Calu3 (cell line): Measurements from ENCODE around the gene MAJIN. TPM values are rescaled to one million over a fixed set of nuclear protein-coding genes. Genes with fewer than 3 reads are reported as not detected.

Experiments
- BruUV-seq: library from RNA; stranded (reverse); fragments of 400-500 nt; replicated peaks from 2 replicates; lab custom pipeline; 2021; lab: Mats Ljungman, UMichigan
- CTCF ChIA-PET: fragments of 300-600 bp; sonication (Branson Sonifier 250); formaldehyde crosslinking; loops from one replicate; lab custom pipeline; 2022; ENCODE audit warnings: antibody characterized with exemption; lab: Charles Lee
- DNase-seq: peaks from one replicate; pipeline ENCODE4 v3.0.0; 2022
- H3K27ac Mint-ChIP-seq: one replicate; pipeline ENCODE4 v1.8.0; 2022; ENCODE audit warnings: mixed read lengths; ENCODE audit not compliant: unreplicated experiment
- H3K27me3 Mint-ChIP-seq: one replicate; pipeline ENCODE4 v1.8.0; 2022; ENCODE audit warnings: mixed read lengths; ENCODE audit not compliant: unreplicated experiment
- H3K36me3 Mint-ChIP-seq: one replicate; pipeline ENCODE4 v1.8.0; 2022; ENCODE audit warnings: mild to moderate bottlenecking, moderate library complexity, mixed read lengths; ENCODE audit not compliant: insufficient read depth, unreplicated experiment
- H3K4me1 Mint-ChIP-seq: one replicate; pipeline ENCODE4 v1.8.0; 2022; ENCODE audit warnings: mild to moderate bottlenecking, low read depth, mixed read lengths; ENCODE audit not compliant: unreplicated experiment
- H3K4me3 Mint-ChIP-seq: one replicate; pipeline ENCODE4 v1.8.0; 2022; ENCODE audit warnings: mild to moderate bottlenecking, low read depth, moderate library complexity, mixed read lengths; ENCODE audit not compliant: unreplicated experiment
- H3K9me3 Mint-ChIP-seq: one replicate; pipeline ENCODE4 v1.8.0; 2022; ENCODE audit warnings: low read depth, mixed read lengths; ENCODE audit not compliant: unreplicated experiment
- intact Hi-C: fragments of 100-400 bp; cut with micrococcal nuclease; formaldehyde crosslinking; loops from one replicate; pipeline ENCODE4 v1.10.0; 2022; ENCODE audit not compliant: unreplicated experiment
- total RNA-seq: library from RNA; stranded (reverse); gene quantifications from 2 replicates; pipeline ENCODE4 v1.2.3, GENCODE V29; 2022
- TF ChIP-seq, protein P1 (sequence below): fragments of 200-600 bp; IDR thresholded peaks from one replicate; pipeline ENCODE4 v1.8.0; 2022; ENCODE audit warnings: antibody characterized with exemption; ENCODE audit not compliant: unreplicated experiment

Gene MAJIN
- total RNA-seq, 1 experiment from 2014 or later, result not detected

DNA sequence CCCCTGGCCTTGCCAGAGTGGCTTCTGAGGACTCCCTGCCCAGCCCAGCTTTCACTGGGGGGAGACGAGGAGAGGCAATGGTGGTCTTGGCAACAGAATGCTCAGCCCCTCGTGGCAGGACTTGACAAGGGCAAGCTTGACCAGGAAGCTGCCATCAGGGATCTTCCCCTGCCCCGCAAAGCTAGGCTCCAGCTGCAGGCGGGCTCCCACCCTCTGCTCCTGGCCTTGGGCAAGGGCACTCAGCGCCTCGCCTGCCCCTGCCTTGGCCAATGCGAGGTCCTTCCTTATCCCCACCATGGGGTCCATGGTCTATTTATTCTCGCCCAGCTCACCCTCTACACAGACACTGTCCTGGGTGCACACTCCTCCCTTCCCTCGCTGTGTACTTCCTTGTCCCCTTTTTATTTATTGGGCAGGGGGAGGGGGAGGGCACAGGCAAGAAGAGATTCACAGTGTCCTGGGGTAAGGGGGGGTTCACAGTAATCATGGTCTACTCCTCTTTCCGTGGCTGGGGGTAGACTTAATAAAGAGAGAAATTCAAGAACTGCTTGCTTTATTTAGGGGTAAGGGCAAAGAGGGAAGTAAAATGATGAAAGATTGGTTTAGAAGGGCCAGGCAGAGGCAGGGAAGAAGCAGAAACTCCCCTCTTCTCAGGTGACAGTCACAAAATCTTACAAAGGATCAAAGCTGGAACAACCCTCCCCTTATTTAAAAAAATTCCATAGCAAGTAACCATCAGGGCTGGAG lies 37.8 kb downstream of the MAJIN start:
- Mint-ChIP-seq H3K4me3 (no peak overlapping the region), H3K4me1 (no peaks in the 10 kb centered on the region), H3K27ac (no peak overlapping the region), H3K36me3 (no peaks in the 10 kb centered on the region), H3K9me3 (no peaks in the 10 kb centered on the region), H3K27me3 (peaks cover 22% of the 10 kb centered on the region)
- BruUV-seq, result no TSS peak
- CTCF ChIA-PET, result interaction anchor here (0.6 to 1.1 kb wide), 3 partner anchors 17 to 624 kb away, joined by 3 to 4 read pairs (median 4); no protein-coding TSS in a partner anchor
- TF ChIP-seq, protein P1, sequence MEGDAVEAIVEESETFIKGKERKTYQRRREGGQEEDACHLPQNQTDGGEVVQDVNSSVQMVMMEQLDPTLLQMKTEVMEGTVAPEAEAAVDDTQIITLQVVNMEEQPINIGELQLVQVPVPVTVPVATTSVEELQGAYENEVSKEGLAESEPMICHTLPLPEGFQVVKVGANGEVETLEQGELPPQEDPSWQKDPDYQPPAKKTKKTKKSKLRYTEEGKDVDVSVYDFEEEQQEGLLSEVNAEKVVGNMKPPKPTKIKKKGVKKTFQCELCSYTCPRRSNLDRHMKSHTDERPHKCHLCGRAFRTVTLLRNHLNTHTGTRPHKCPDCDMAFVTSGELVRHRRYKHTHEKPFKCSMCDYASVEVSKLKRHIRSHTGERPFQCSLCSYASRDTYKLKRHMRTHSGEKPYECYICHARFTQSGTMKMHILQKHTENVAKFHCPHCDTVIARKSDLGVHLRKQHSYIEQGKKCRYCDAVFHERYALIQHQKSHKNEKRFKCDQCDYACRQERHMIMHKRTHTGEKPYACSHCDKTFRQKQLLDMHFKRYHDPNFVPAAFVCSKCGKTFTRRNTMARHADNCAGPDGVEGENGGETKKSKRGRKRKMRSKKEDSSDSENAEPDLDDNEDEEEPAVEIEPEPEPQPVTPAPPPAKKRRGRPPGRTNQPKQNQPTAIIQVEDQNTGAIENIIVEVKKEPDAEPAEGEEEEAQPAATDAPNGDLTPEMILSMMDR, result no peak
- intact Hi-C loops, result no loop called here
- no peak for DNase-seq

DNA sequence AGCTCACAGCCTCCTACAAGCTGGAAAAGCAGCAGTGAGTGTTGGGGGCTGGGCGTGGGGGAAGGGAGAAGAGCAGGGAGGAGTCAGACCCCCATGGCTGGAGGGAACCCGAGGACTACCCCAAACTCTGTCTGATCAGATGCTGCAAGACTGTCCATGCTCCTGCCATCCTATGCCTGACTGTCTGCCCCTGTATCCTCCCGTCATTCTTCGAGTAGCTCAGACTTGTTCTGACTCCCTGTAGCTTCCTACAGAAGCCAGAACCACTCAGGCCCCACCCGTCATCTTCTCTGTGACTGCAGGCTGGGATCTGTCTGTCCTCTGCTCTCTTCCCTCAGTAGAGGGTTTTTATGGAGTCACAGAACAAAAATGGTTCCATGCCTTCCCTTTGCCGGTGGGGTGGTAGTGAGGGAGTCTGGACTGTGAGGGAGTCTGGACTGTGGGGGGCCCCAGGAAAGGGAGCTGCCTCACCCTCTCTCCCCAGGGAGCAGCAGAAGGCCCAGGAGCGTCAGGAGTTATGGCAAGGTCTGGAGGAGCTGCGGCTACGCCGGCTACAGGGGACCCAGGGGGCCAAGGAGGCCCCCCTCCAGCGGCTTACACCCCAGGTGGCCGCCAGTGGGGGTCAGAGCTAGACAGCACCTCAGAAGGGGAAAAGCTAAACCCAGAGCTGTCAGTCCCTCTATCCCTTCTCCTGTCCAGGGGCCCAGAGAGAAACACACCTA lies 38.5 kb downstream of the MAJIN start:
- Mint-ChIP-seq H3K27me3 (peaks cover 14% of the 10 kb centered on the region), H3K27ac (no peak overlapping the region), H3K9me3 (no peaks in the 10 kb centered on the region), H3K36me3 (no peaks in the 10 kb centered on the region), H3K4me1 (no peaks in the 10 kb centered on the region), H3K4me3 (no peak overlapping the region)
- intact Hi-C loops, result no loop called here
- no TSS peak for BruUV-seq
- DNase-seq, result no peak
- TF ChIP-seq, protein P1, result no peak
- CTCF ChIA-PET, result interaction anchor here (0.6 to 1.1 kb wide), 5 partner anchors 18 to 624 kb away, joined by 3 to 5 read pairs (median 4); no protein-coding TSS in a partner anchor

DNA sequence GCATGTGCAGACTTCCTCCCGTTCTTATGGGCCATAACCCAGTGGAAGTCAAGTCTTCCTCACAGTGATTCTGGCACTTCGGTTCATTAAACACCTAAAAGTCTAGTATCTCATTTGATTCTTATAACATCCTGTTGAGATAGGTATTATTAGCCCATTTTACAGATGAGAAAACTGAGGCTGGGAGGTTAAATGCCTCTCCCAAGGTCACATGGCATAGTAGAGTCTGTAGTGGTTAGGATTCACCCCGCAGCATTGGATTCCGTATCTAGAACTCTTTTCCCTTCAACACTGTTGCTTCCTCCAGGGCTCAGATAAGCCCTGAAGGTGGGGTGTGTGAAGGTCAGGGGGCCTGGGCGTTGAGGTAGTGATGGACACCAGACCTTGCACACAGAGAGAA lies 39.6 kb downstream of the MAJIN start:
- Mint-ChIP-seq H3K27ac (no peak overlapping the region), H3K36me3 (no peaks in the 10 kb centered on the region), H3K4me3 (no peak overlapping the region), H3K27me3 (peaks cover 4% of the 10 kb centered on the region), H3K4me1 (no peaks in the 10 kb centered on the region), H3K9me3 (no peaks in the 10 kb centered on the region)
- CTCF ChIA-PET, result no interaction called here
- DNase-seq, result no peak
- TF ChIP-seq, protein P1, result no peak
- BruUV-seq, result no TSS peak
- intact Hi-C loops, result no loop called here

DNA sequence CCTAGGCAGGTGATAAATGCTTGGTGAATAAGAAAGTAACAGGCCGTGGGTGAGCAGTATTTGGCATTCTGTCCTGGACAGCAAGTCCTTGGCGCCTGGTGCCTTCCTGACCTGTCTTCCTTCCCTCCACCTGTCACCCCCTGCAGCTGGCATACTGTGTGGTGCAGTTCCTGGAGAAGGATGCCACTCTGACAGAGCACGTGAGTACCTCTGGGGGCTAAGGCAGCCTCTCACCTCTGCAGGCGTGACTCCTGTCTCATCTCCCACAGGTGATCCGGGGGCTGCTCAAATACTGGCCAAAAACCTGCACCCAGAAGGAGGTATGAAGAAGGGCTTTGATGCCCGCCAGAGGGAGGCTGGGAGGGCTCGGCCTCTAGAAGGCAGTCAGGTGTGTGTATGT lies 40.6 kb downstream of the MAJIN start:
- Mint-ChIP-seq H3K36me3 (no peaks in the 10 kb centered on the region), H3K4me1 (no peaks in the 10 kb centered on the region), H3K27me3 (no peaks in the 10 kb centered on the region), H3K27ac (no peak overlapping the region), H3K9me3 (no peaks in the 10 kb centered on the region), H3K4me3 (no peak overlapping the region)
- TF ChIP-seq, protein P1, result no peak
- CTCF ChIA-PET, result no interaction called here
- intact Hi-C loops, result no loop called here
- DNase-seq, result no peak
- BruUV-seq, result no TSS peak
